Neural progenitor cell (in vitro differentiated cells): Measurements from ENCODE around the gene TOM1. TPM values are rescaled to one million over a fixed set of nuclear protein-coding genes. Genes with fewer than 3 reads are reported as not detected.

Source experiments
- DNase-seq: peaks from one replicate; pipeline ENCODE4 v3.0.0-alpha.2; 2016; ENCODE audit warnings: low spot score
- H2AFZ ChIP-seq: fragments of 200-600 bp; sonication (generic); replicated peaks from 2 replicates; pipeline ENCODE4 v1.6.1; 2016; ENCODE audit warnings: antibody characterized with exemption
- H3F3A ChIP-seq: fragments of 200-600 bp; sonication (generic); 2 replicates; pipeline ENCODE4 v1.6.1; 2016; ENCODE audit warnings: antibody characterized with exemption, low read depth
- H3K27ac ChIP-seq: fragments of 200-600 bp; sonication (generic); 2 replicates; pipeline ENCODE4 v1.5.1; 2016; ENCODE audit warnings: mild to moderate bottlenecking
- H3K27me3 ChIP-seq: fragments of 200-600 bp; sonication (generic); 2 replicates; pipeline ENCODE4 v1.6.1; 2016; ENCODE audit warnings: mild to moderate bottlenecking, moderate library complexity
- H3K36me3 ChIP-seq: fragments of 200-600 bp; sonication (generic); 2 replicates; pipeline ENCODE4 v1.5.1; 2016
- H3K4me1 ChIP-seq: fragments of 200-600 bp; sonication (generic); 2 replicates; pipeline ENCODE4 v1.6.1; 2016; ENCODE audit warnings: mixed run types
- H3K4me2 ChIP-seq: fragments of 200-600 bp; sonication (generic); 2 replicates; pipeline ENCODE4 v1.6.1; 2016
- H3K4me3 ChIP-seq: fragments of 200-600 bp; sonication (generic); 2 replicates; pipeline ENCODE4 v1.5.1; 2016
- H3K79me2 ChIP-seq: fragments of 200-600 bp; sonication (generic); 2 replicates; pipeline ENCODE4 v1.6.1; 2016; ENCODE audit warnings: low read depth
- H3K9ac ChIP-seq: fragments of 200-600 bp; sonication (generic); 2 replicates; pipeline ENCODE4 v1.6.1; 2016
- H3K9me3 ChIP-seq: fragments of 200-600 bp; sonication (generic); 2 replicates; pipeline ENCODE4 v1.5.1; 2016; ENCODE audit warnings: low read depth
- H4K20me1 ChIP-seq: fragments of 200-600 bp; sonication (generic); 2 replicates; pipeline ENCODE4 v1.6.1; 2016; ENCODE audit warnings: low read depth
- H3K27ac Mint-ChIP-seq: 3 replicates; pipeline ENCODE4 v1.8.0; 2021; ENCODE audit warnings: mixed read lengths
- H3K27me3 Mint-ChIP-seq: 2 replicates; pipeline ENCODE4 v1.8.0; 2022; ENCODE audit warnings: low read depth, mild to moderate bottlenecking, inconsistent platforms, moderate library complexity, mixed read lengths; ENCODE audit not compliant: insufficient read depth
- H3K36me3 Mint-ChIP-seq: 3 replicates; pipeline ENCODE4 v1.8.0; 2021; ENCODE audit warnings: mixed read lengths
- H3K4me1 Mint-ChIP-seq: 3 replicates; pipeline ENCODE4 v1.8.0; 2021; ENCODE audit warnings: mixed read lengths
- H3K4me3 Mint-ChIP-seq: 3 replicates; pipeline ENCODE4 v1.8.0; 2021; ENCODE audit warnings: mild to moderate bottlenecking, moderate library complexity, mixed read lengths
- H3K9me3 Mint-ChIP-seq: 3 replicates; pipeline ENCODE4 v1.8.0; 2020; ENCODE audit warnings: mixed read lengths
- CTCF ChIP-seq: fragments of 200-600 bp; sonication (generic); IDR thresholded peaks from 2 replicates; pipeline ENCODE4 v1.5.1; 2017; ENCODE audit warnings: antibody characterized with exemption, mild to moderate bottlenecking
- EZH2 ChIP-seq: fragments of 200-600 bp; sonication (generic); IDR thresholded peaks from 2 replicates; pipeline ENCODE4 v1.6.1; 2017; ENCODE audit warnings: antibody characterized with exemption, mild to moderate bottlenecking, moderate library complexity
- EZH2phosphoT487 ChIP-seq: fragments of 200-600 bp; sonication (generic); IDR thresholded peaks from 2 replicates; pipeline ENCODE4 v1.6.1; 2017; ENCODE audit warnings: antibody characterized with exemption
- total RNA-seq: library from RNA; depleted of rRNA; stranded (reverse); fragments of >200 nt; gene quantifications from 2 replicates; pipeline ENCODE4 v1.2.3, GENCODE V29; 2015; ENCODE audit warnings: low replicate concordance

The TOM1 gene
- total RNA-seq, 1 donor from 2014 or later: 28.6 TPM

- H3K27ac Mint-ChIP-seq: peak overlapping the region; percentile 36
- peaks cover 20% of the 10 kb centered on the region for H3K27me3 Mint-ChIP-seq
- Histone ChIP-seq H3K27me3 (no peaks in the 10 kb centered on the region), H3K79me2 (no peaks in the 10 kb centered on the region), H3K4me2 (no peak overlapping the region), H3K27ac (no peak overlapping the region), H4K20me1 (no peaks in the 10 kb centered on the region), H3K4me3 (no peak overlapping the region), H3K36me3 (no peaks in the 10 kb centered on the region), H3K9me3 (no peaks in the 10 kb centered on the region), H3K9ac (no peak overlapping the region), H3F3A (peaks cover 51% of the 10 kb centered on the region), H2AFZ (no peak overlapping the region), H3K4me1 (peaks cover 30% of the 10 kb centered on the region)
- H3K36me3 Mint-ChIP-seq: no peaks in the 10 kb centered on the region
- TF ChIP-seq CTCF (no peak), EZH2phosphoT487 (no peak), EZH2 (no peak)
- H3K4me3 Mint-ChIP-seq: no peak overlapping the region
- peaks cover 46% of the 10 kb centered on the region for H3K4me1 Mint-ChIP-seq
- H3K9me3 Mint-ChIP-seq: peaks cover 2% of the 10 kb centered on the region
- DNase-seq: no peak
Observed at GRCh38 chr22:35375031-35375430, 75.3 kb downstream of the TOM1 start.

GRCh38 chr22:35375526-35375925, 75.8 kb downstream of the TOM1 start:
- H3K27ac Mint-ChIP-seq: peak overlapping the region; percentile 36
- no peak for DNase-seq
- H3K79me2 ChIP-seq: no peaks in the 10 kb centered on the region
- TF ChIP-seq EZH2phosphoT487: no peak
- TF ChIP-seq CTCF: no peak
- no peak for TF ChIP-seq EZH2
- H3K27me3 ChIP-seq: no peaks in the 10 kb centered on the region
- H3K4me1 ChIP-seq: peaks cover 30% of the 10 kb centered on the region
- no peak overlapping the region for H3K9ac ChIP-seq
- H3K4me3 Mint-ChIP-seq: no peak overlapping the region
- peaks cover 47% of the 10 kb centered on the region for H3K4me1 Mint-ChIP-seq
- H3K36me3 Mint-ChIP-seq: no peaks in the 10 kb centered on the region
- no peaks in the 10 kb centered on the region for H3K9me3 ChIP-seq
- H2AFZ ChIP-seq: no peak overlapping the region
- H3K4me3 ChIP-seq: no peak overlapping the region
- H3K27ac ChIP-seq: no peak overlapping the region
- H3K36me3 ChIP-seq: no peaks in the 10 kb centered on the region
- no peaks in the 10 kb centered on the region for H4K20me1 ChIP-seq
- peaks cover 52% of the 10 kb centered on the region for H3F3A ChIP-seq
- no peak overlapping the region for H3K4me2 ChIP-seq
- H3K27me3 Mint-ChIP-seq: peaks cover 21% of the 10 kb centered on the region
- peaks cover 2% of the 10 kb centered on the region for H3K9me3 Mint-ChIP-seq

- Mint-ChIP-seq H3K4me3 (peak overlapping the region; percentile 52), H3K27me3 (peaks cover 23% of the 10 kb centered on the region), H3K4me1 (peaks cover 45% of the 10 kb centered on the region), H3K9me3 (peaks cover under 1% of the 10 kb centered on the region), H3K36me3 (no peaks in the 10 kb centered on the region), H3K27ac (peak overlapping the region; percentile 78)
- Histone ChIP-seq H3K9ac (no peak overlapping the region), H3K9me3 (no peaks in the 10 kb centered on the region), H3F3A (peaks cover 52% of the 10 kb centered on the region), H3K36me3 (no peaks in the 10 kb centered on the region), H2AFZ (peak overlapping the region; percentile 30), H3K4me1 (peaks cover 35% of the 10 kb centered on the region), H3K79me2 (no peaks in the 10 kb centered on the region), H3K27me3 (peaks cover 9% of the 10 kb centered on the region), H3K4me3 (no peak overlapping the region), H3K27ac (peak overlapping the region; percentile 21), H4K20me1 (no peaks in the 10 kb centered on the region), H3K4me2 (peak overlapping the region; percentile 66)
- TF ChIP-seq EZH2 (no peak), EZH2phosphoT487 (no peak), CTCF (no peak)
- DNase-seq: peak; percentile 98
Observed at GRCh38 chr22:35376728-35377472, 77.2 kb downstream of the TOM1 start.
